GM12874 (cell line): ENCODE measurements around the gene ANKRD60.

Experiments used
- CTCF ChIP-seq: IDR thresholded peaks from 2 replicates; pipeline ENCODE4 v1.5.1; 2011; ENCODE audit warnings: low read depth, mild to moderate bottlenecking, control low read depth, low read length, moderate library complexity; ENCODE audit not compliant: insufficient read depth

The ANKRD60 gene

GRCh38 chr20:58188527-58188926 lies 39.9 kb downstream of the ANKRD60 start:
- no peak for TF ChIP-seq CTCF

- no peak for TF ChIP-seq CTCF
Observed at GRCh38 chr20:58184984-58185383, 43.5 kb downstream of the ANKRD60 start.

- TF ChIP-seq CTCF: no peak
Observed at GRCh38 chr20:58184063-58184462, 44.4 kb downstream of the ANKRD60 start.

- TF ChIP-seq CTCF: no peak
Observed at GRCh38 chr20:58182521-58183140, 45.8 kb downstream of the ANKRD60 start.

- TF ChIP-seq CTCF: peak; percentile 98
Observed at GRCh38 chr20:58179432-58180099, 48.9 kb downstream of the ANKRD60 start.

GRCh38 chr20:58179083-58179431 lies 49.4 kb downstream of the ANKRD60 start:
- no peak for TF ChIP-seq CTCF

GRCh38 chr20:58177799-58178198 lies 50.7 kb downstream of the ANKRD60 start:
- TF ChIP-seq CTCF: no peak
